ENCODE measurements around the gene TEX22.
A peak's percentile ranks its signal among the peaks of the same experiment; 100 is the strongest.

The TEX22 gene

DNA sequence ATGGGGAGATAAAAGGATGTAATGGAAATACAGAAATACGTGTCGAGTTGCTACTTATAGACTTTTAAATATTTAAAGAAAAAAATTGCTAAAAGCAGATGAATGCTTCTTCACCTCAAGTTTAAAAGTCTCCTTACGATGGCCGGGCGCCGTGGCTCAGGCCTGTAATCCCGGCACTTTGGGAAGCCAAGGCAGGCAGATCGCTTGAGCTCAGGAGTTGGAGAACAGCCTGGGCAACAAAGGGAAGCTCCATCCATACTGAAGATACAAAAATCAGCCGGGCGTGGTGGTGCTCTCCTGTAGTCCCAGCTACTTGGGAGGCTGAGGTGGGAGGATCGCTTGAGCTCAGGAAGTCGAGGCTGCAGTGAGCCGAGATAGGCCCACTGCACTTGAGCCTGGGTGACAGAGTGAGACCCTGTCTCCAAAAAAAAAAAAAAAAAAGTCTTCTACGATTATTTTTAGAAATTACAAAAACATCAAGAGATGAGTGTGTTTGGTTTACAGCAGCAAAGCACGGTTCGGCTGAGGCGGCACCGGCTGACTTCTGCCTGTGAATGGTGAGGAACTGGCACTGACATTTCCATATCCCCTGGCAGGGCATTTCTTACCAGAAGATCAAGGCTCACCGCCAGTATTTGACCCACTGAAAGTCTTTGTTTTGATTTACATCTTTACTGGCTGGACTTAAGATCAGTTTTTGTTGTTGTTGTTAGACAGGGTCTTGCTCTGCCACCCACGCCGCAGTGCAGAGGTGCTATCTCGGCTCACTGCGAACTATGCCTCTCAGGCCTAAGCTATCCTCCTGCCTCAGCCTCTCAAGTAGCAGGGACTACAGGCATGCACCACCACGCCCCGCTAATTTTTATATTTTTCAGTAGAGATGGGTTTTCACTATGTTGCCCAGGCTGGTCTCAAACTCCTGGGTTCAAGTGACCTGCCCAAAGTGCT, 17.4 kb downstream of the TEX22 start:
- in situ Hi-C loops (cut with MboI; ENCODE audit: low sequenced_read_pairs, unreplicated experiment): no loop called here
- TF ChIP-seq, protein P1, sequence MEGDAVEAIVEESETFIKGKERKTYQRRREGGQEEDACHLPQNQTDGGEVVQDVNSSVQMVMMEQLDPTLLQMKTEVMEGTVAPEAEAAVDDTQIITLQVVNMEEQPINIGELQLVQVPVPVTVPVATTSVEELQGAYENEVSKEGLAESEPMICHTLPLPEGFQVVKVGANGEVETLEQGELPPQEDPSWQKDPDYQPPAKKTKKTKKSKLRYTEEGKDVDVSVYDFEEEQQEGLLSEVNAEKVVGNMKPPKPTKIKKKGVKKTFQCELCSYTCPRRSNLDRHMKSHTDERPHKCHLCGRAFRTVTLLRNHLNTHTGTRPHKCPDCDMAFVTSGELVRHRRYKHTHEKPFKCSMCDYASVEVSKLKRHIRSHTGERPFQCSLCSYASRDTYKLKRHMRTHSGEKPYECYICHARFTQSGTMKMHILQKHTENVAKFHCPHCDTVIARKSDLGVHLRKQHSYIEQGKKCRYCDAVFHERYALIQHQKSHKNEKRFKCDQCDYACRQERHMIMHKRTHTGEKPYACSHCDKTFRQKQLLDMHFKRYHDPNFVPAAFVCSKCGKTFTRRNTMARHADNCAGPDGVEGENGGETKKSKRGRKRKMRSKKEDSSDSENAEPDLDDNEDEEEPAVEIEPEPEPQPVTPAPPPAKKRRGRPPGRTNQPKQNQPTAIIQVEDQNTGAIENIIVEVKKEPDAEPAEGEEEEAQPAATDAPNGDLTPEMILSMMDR (IDR thresholded peaks at IDR 0.05; ENCODE audit: borderline replicate concordance, control extremely low read depth, extremely low read depth, insufficient read depth, missing control alignments): no peak
- DNase-seq (ENCODE audit: low spot score): no peak

DNA sequence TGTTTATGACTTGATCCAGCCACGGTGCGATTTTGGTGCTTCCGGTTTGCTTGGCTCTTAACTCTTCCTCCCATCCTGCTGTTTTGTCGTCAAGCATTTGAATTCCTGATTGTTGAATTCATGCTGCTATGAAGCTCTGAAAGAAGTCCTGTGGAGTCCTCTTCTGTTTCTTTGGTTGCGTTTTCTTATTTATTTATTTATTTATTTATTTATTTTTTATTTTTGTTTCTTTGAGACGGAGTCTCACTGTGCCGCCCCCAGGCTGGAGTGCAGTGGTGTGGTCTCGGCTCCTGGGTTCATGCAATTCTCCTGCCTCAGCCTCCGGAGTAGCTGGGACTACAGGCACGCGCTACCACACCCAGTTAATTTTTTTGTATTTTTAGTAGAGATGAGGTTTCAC, 18.3 kb downstream of the TEX22 start:
- TF ChIP-seq, protein P1 (IDR thresholded peaks at IDR 0.05; ENCODE audit: borderline replicate concordance, control extremely low read depth, extremely low read depth, insufficient read depth, missing control alignments): no peak
- in situ Hi-C loops (cut with MboI; ENCODE audit: low sequenced_read_pairs, unreplicated experiment): no loop called here
- DNase-seq (ENCODE audit: low spot score): no peak

DNA sequence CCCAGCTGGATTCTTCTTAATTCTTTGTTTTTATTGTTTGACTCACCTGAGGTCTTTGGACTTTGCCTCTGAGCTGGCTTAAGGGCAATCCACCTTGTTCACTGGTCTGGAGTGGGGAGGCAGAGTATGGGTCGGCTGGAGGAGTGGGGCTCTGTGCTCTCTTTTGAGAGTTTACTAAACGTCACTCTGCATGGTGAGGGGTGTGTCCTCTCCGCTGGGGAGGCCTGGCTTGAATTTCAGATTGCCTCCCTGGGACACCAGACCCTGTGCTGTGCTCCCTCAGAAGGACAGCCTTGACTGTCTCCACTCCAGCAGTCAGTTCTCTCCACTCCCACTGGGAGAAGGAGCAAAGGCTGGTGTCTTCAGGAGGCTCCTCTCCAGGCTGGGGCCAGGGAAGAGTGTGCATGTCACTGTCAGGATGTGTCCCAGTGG, 19.4 kb downstream of the TEX22 start:
- in situ Hi-C loops (cut with MboI; ENCODE audit: low sequenced_read_pairs, unreplicated experiment): no loop called here
- TF ChIP-seq, protein P1 (IDR thresholded peaks at IDR 0.05; ENCODE audit: borderline replicate concordance, control extremely low read depth, extremely low read depth, insufficient read depth, missing control alignments): no peak
- DNase-seq (ENCODE audit: low spot score): no peak

DNA sequence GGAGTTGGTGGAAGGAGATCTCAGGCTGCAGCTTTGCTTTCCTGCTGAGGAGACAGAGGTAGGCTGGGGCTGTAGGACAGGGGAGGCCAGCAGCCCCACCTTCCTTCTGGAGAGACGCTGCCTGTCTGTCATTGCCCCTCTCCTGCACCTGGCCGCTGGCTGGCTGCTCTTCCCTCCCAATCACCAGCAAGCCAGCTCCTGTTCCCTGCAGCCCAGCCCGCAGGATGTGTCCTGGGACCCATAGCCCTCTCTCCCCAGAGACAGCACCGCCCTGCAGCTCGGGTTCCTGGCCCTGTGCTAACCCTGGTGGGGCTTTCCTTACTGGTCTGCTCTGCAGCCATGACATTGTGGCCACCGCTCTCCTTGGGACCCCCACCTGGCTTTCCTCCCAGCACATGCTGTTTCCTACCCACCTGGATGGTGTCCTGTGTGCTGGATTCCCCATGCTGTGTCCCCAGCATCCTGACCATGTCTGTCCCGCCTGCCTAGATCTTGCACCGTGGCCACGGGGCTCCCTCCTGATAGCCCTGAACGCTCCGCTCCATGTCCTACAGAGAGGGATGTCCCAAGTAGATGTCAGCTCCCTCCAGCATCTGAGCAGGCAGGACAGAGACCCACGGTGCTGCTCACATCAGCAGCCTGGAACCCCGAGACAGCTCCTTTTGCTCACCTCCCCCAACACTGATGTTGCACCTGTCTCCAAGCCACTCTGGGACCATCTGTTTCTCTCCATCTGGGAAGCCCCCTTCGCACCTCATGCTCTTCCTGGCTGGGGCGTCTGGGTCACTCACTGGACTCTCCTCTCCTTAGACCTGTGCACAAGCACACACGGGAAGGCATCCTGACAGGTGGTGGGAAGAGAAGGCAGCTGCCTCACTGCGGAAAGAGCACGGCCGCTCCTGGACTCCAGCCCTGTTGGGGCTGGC, 20.2 kb downstream of the TEX22 start:
- no peak for DNase-seq (ENCODE audit: low spot score)
- TF ChIP-seq, protein P1 (IDR thresholded peaks at IDR 0.05; ENCODE audit: borderline replicate concordance, control extremely low read depth, extremely low read depth, insufficient read depth, missing control alignments): no peak
- in situ Hi-C loops (cut with MboI; ENCODE audit: low sequenced_read_pairs, unreplicated experiment): no loop called here

DNA sequence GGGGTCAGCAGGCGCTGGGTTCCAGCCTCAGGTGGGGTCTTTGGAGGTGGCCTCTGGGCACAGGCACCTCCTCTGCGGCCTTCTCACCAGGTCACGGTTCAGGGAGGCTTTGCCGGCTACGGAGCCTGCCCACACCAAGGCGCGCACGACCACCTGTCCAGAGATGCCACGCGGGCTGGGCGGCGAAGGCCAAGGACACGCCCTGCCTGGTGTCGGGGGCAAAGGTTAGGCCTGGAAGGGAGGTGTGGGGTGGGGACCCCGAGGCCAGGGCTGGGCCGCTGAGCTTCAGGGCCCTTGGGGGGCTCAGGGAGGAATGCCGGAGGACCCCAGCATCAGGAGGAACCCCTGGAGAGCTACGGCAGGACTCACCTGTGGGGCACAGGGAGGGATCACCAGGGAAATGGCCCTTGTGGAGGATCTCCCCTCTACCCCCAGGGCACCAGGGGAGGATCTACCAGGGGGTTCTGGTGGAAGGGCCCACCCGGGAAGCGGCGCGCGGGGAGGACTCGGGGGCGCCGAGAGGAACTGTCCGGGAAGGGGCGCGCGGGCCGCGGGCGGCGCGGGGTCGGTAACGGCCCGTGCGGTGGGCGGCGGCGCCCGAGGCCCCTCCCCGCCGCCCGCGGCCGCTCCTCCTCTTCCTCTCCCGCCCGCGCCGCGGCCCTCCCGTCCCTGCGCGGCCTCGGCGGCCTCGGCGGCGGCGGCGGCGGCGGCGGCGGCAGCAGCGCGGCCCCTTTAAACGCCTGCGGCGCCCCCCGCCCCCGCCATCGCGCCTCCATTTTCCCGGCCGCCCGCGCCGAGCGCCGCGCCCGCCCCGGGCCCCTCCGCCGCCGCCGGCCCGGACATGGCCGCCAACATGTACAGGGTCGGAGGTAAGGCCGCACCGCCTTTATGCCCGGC, 21.1 kb downstream of the TEX22 start, which contains the start of gene MTA1:
Gene MTA1 (plus strand): TSS at position 633 of the 897 bp plus-strand sequence. CDS start 209 bp downstream, at position 842.
- TF ChIP-seq, protein P1 (IDR thresholded peaks at IDR 0.05; ENCODE audit: borderline replicate concordance, control extremely low read depth, extremely low read depth, insufficient read depth, missing control alignments): no peak
- in situ Hi-C loops (cut with MboI; ENCODE audit: low sequenced_read_pairs, unreplicated experiment): no loop called here
- DNase-seq (ENCODE audit: low spot score): peak; percentile 90
